GM23338 (cell line): ENCODE results near the gene PPP1R16B. TPM values are rescaled to one million over a fixed set of nuclear protein-coding genes. Genes with fewer than 3 reads are reported as not detected.
A peak's percentile ranks its signal among the peaks of the same experiment; 100 is the strongest.

Experiments
- ATAC-seq: fragments of 200-7000 bp; cut with Tn5 transposase; 3 replicates; pipeline ENCODE4 v1.9.1; 2020
- DNase-seq: peaks from one replicate; pipeline ENCODE4 v3.0.0-alpha.2; 2015; ENCODE audit warnings: low spot score
- H2AFZ ChIP-seq: fragments of 200-600 bp; sonication (generic); 2 replicates; pipeline ENCODE4 v1.8.0; 2016; ENCODE audit warnings: antibody characterized with exemption, mild to moderate bottlenecking, moderate library complexity
- H3F3A ChIP-seq: fragments of 200-600 bp; sonication (generic); replicated peaks from 2 replicates; pipeline ENCODE4 v1.8.0; 2017; ENCODE audit warnings: antibody characterized with exemption, mixed run types, low read depth
- H3K27ac ChIP-seq: fragments of 200-600 bp; sonication (generic); 2 replicates; pipeline ENCODE4 v1.6.1; 2016; ENCODE audit warnings: low read depth
- H3K27me3 ChIP-seq: fragments of 200-600 bp; sonication (generic); 2 replicates; pipeline ENCODE4 v1.8.0; 2016; ENCODE audit warnings: mild to moderate bottlenecking, mixed run types, moderate library complexity; ENCODE audit not compliant: insufficient read depth
- H3K36me3 ChIP-seq: fragments of 200-600 bp; sonication (generic); 2 replicates; pipeline ENCODE4 v1.8.0; 2016; ENCODE audit warnings: mild to moderate bottlenecking; ENCODE audit not compliant: insufficient read depth
- H3K4me1 ChIP-seq: fragments of 200-600 bp; sonication (generic); 2 replicates; pipeline ENCODE4 v1.8.0; 2016; ENCODE audit warnings: mild to moderate bottlenecking, moderate library complexity; ENCODE audit not compliant: insufficient read depth
- H3K4me2 ChIP-seq: fragments of 200-600 bp; sonication (generic); 2 replicates; pipeline ENCODE4 v1.7.1; 2017; ENCODE audit warnings: mixed run types
- H3K4me3 ChIP-seq: fragments of 200-600 bp; sonication (generic); 2 replicates; pipeline ENCODE4 v1.6.1; 2016; ENCODE audit warnings: mixed run types
- H3K79me2 ChIP-seq: fragments of 200-600 bp; sonication (generic); replicated peaks from 2 replicates; pipeline ENCODE4 v1.8.0; 2017; ENCODE audit warnings: mild to moderate bottlenecking; ENCODE audit not compliant: insufficient read depth
- H3K9me2 ChIP-seq: fragments of 200-600 bp; sonication (generic); 2 replicates; pipeline ENCODE4 v1.8.0; 2017; ENCODE audit not compliant: insufficient read depth
- H4K20me1 ChIP-seq: fragments of 200-600 bp; sonication (generic); replicated peaks from 2 replicates; pipeline ENCODE4 v1.8.0; 2017; ENCODE audit warnings: mild to moderate bottlenecking; ENCODE audit not compliant: insufficient read depth
- H3K27ac Mint-ChIP-seq: 2 replicates; pipeline ENCODE4 v1.8.0; 2020; ENCODE audit warnings: inconsistent platforms, mild to moderate bottlenecking, moderate library complexity, mixed read lengths
- H3K27me3 Mint-ChIP-seq: 3 replicates; pipeline ENCODE4 v1.8.0; 2022; ENCODE audit warnings: low read depth, mild to moderate bottlenecking, moderate library complexity, mixed read lengths, inconsistent platforms; ENCODE audit not compliant: insufficient read depth, poor library complexity
- H3K36me3 Mint-ChIP-seq: 3 replicates; pipeline ENCODE4 v1.8.0; 2021; ENCODE audit warnings: low read depth, mild to moderate bottlenecking, inconsistent platforms, moderate library complexity, mixed read lengths
- H3K4me1 Mint-ChIP-seq: 3 replicates; pipeline ENCODE4 v1.8.0; 2020; ENCODE audit warnings: mild to moderate bottlenecking, inconsistent platforms, mixed read lengths
- H3K4me3 Mint-ChIP-seq: 3 replicates; pipeline ENCODE4 v1.8.0; 2021; ENCODE audit warnings: moderate library complexity, mild to moderate bottlenecking, inconsistent platforms, mixed read lengths
- H3K9me3 Mint-ChIP-seq: 3 replicates; pipeline ENCODE4 v1.8.0; 2020; ENCODE audit warnings: moderate library complexity, mild to moderate bottlenecking, inconsistent platforms, mixed read lengths
- CREB1 ChIP-seq: fragments of 250-450 bp; sonication (Bioruptor Pico); IDR thresholded peaks from 2 replicates; pipeline ENCODE4 v1.5.0; 2020; ENCODE audit warnings: low read depth, mild to moderate bottlenecking, moderate library complexity
- EZH2 ChIP-seq: fragments of 200-600 bp; sonication (generic); IDR thresholded peaks from one replicate; pipeline ENCODE4 v1.8.0; 2017; ENCODE audit warnings: antibody characterized with exemption, mild to moderate bottlenecking, low read depth; ENCODE audit not compliant: unreplicated experiment
- EZH2phosphoT487 ChIP-seq: fragments of 200-600 bp; sonication (generic); IDR thresholded peaks from one replicate; pipeline ENCODE4 v1.8.1; 2018; ENCODE audit warnings: antibody characterized with exemption; ENCODE audit not compliant: unreplicated experiment
- JUNB ChIP-seq: IDR thresholded peaks from one replicate; pipeline ENCODE4 v1.6.1; 2016; ENCODE audit warnings: antibody characterized with exemption; ENCODE audit not compliant: unreplicated experiment
- NANOG ChIP-seq: IDR thresholded peaks from 2 replicates; pipeline ENCODE4 v1.6.1; 2016; ENCODE audit warnings: antibody characterized with exemption, borderline replicate concordance
- POLR2AphosphoS5 ChIP-seq: IDR thresholded peaks from 2 replicates; pipeline ENCODE4 v1.6.1; 2016; ENCODE audit warnings: antibody characterized with exemption, low read depth
- STAT1 ChIP-seq: IDR thresholded peaks from one replicate; pipeline ENCODE4 v1.6.1; 2016; ENCODE audit warnings: antibody characterized with exemption; ENCODE audit not compliant: unreplicated experiment
- ZNF114 ChIP-seq: fragments of 250-450 bp; sonication (Bioruptor Pico); IDR thresholded peaks from 2 replicates; pipeline ENCODE4 v1.5.0; 2020; ENCODE audit warnings: mild to moderate bottlenecking, moderate library complexity
- ZNF331 ChIP-seq: fragments of 250-450 bp; sonication (Bioruptor Pico); IDR thresholded peaks from 2 replicates; pipeline ENCODE4 v1.5.0; 2020; ENCODE audit warnings: low read depth, mild to moderate bottlenecking, moderate library complexity
- ZNF462 ChIP-seq: fragments of 250-450 bp; sonication (Bioruptor Pico); IDR thresholded peaks from 2 replicates; pipeline ENCODE4 v1.5.0; 2020; ENCODE audit warnings: mild to moderate bottlenecking, moderate library complexity
- polyA plus RNA-seq: library from polyadenylated mRNA; unstranded; fragments of >200 nt; fragmentation: Nextera tagmentation; extraction: Ambion mirVana; gene quantifications from 2 replicates; pipeline ENCODE4 v1.2.1, GENCODE V29; 2016
- total RNA-seq: library from RNA; depleted of rRNA; stranded (reverse); fragments of >200 nt; shearing (Covaris generic); gene quantifications from 2 replicates; pipeline ENCODE4 v1.2.3, GENCODE V29; 2014
- TF ChIP-seq, protein P1 (sequence below), 2 experiments: fragments of 200-600 bp in 1 of 2; sonication (generic) in 1 of 2; conservative IDR thresholded peaks; 2 replicates each; pipeline versions ENCODE4 v1.5.1 to v1.6.1; 2016 to 2017; ENCODE audit warnings: antibody characterized with exemption in 2 of 2, low read depth in 2 of 2, mild to moderate bottlenecking in 2 of 2, moderate library complexity in 1 of 2
- TF ChIP-seq, protein P2 (sequence below): IDR thresholded peaks from one replicate; pipeline ENCODE4 v1.6.1; 2018; ENCODE audit warnings: antibody characterized with exemption; ENCODE audit not compliant: unreplicated experiment
- TF ChIP-seq, protein P3 (sequence below): IDR thresholded peaks from 2 replicates; pipeline ENCODE4 v1.6.1; 2016; ENCODE audit warnings: antibody characterized with exemption

PPP1R16B gene
- total and polyA plus RNA-seq, 2 experiments from 2014 or later: 1.6 to 11.5 TPM

- H3K27me3 ChIP-seq: no peaks in the 10 kb centered on the region
- peaks cover 19% of the 10 kb centered on the region for H3K36me3 Mint-ChIP-seq
- H2AFZ ChIP-seq: no peak overlapping the region
- H3K4me3 ChIP-seq: peak overlapping the region; percentile 94
- H3K4me1 ChIP-seq: peaks cover 24% of the 10 kb centered on the region
- no peaks in the 10 kb centered on the region; the same call in 1 of the 2 replicates for H3K36me3 ChIP-seq
- TF ChIP-seq, protein P1, sequence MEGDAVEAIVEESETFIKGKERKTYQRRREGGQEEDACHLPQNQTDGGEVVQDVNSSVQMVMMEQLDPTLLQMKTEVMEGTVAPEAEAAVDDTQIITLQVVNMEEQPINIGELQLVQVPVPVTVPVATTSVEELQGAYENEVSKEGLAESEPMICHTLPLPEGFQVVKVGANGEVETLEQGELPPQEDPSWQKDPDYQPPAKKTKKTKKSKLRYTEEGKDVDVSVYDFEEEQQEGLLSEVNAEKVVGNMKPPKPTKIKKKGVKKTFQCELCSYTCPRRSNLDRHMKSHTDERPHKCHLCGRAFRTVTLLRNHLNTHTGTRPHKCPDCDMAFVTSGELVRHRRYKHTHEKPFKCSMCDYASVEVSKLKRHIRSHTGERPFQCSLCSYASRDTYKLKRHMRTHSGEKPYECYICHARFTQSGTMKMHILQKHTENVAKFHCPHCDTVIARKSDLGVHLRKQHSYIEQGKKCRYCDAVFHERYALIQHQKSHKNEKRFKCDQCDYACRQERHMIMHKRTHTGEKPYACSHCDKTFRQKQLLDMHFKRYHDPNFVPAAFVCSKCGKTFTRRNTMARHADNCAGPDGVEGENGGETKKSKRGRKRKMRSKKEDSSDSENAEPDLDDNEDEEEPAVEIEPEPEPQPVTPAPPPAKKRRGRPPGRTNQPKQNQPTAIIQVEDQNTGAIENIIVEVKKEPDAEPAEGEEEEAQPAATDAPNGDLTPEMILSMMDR (conservative IDR thresholded peaks at IDR 0.05; ENCODE audit: low read depth in 2 of 2): no peak
- TF ChIP-seq, protein P2, sequence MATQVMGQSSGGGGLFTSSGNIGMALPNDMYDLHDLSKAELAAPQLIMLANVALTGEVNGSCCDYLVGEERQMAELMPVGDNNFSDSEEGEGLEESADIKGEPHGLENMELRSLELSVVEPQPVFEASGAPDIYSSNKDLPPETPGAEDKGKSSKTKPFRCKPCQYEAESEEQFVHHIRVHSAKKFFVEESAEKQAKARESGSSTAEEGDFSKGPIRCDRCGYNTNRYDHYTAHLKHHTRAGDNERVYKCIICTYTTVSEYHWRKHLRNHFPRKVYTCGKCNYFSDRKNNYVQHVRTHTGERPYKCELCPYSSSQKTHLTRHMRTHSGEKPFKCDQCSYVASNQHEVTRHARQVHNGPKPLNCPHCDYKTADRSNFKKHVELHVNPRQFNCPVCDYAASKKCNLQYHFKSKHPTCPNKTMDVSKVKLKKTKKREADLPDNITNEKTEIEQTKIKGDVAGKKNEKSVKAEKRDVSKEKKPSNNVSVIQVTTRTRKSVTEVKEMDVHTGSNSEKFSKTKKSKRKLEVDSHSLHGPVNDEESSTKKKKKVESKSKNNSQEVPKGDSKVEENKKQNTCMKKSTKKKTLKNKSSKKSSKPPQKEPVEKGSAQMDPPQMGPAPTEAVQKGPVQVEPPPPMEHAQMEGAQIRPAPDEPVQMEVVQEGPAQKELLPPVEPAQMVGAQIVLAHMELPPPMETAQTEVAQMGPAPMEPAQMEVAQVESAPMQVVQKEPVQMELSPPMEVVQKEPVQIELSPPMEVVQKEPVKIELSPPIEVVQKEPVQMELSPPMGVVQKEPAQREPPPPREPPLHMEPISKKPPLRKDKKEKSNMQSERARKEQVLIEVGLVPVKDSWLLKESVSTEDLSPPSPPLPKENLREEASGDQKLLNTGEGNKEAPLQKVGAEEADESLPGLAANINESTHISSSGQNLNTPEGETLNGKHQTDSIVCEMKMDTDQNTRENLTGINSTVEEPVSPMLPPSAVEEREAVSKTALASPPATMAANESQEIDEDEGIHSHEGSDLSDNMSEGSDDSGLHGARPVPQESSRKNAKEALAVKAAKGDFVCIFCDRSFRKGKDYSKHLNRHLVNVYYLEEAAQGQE: no peak
- TF ChIP-seq CREB1 (CRISPR knock-in tag) (no peak), ZNF462 (CRISPR knock-in tag) (no peak), NANOG (no peak), POLR2AphosphoS5 (no peak), ZNF331 (CRISPR knock-in tag) (no peak), STAT1 (no peak), JUNB (no peak), ZNF114 (CRISPR knock-in tag) (no peak), EZH2phosphoT487 (no peak), EZH2 (no peak)
- TF ChIP-seq, protein P3, sequence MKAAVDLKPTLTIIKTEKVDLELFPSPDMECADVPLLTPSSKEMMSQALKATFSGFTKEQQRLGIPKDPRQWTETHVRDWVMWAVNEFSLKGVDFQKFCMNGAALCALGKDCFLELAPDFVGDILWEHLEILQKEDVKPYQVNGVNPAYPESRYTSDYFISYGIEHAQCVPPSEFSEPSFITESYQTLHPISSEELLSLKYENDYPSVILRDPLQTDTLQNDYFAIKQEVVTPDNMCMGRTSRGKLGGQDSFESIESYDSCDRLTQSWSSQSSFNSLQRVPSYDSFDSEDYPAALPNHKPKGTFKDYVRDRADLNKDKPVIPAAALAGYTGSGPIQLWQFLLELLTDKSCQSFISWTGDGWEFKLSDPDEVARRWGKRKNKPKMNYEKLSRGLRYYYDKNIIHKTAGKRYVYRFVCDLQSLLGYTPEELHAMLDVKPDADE: no peak
- H3K79me2 ChIP-seq: peaks cover 65% of the 10 kb centered on the region
- peak overlapping the region; percentile 99 for H3K4me2 ChIP-seq
- H3K27me3 Mint-ChIP-seq: peaks cover 10% of the 10 kb centered on the region
- ATAC-seq (no peak), DNase-seq (no peak)
- peaks cover 28% of the 10 kb centered on the region for H3K4me1 Mint-ChIP-seq
- no peaks in the 10 kb centered on the region for H3K9me3 Mint-ChIP-seq
- H3K4me3 Mint-ChIP-seq: peak overlapping the region; percentile 90
- peak overlapping the region; percentile 56; the same call in 1 of the 2 replicates for H3K27ac Mint-ChIP-seq
- H4K20me1 ChIP-seq: peaks cover 54% of the 10 kb centered on the region
- H3F3A ChIP-seq: no peaks in the 10 kb centered on the region
- no peaks in the 10 kb centered on the region for H3K9me2 ChIP-seq
- no peak overlapping the region for H3K27ac ChIP-seq
Measured at GRCh38 chr20:38927902-38928578, 122.5 kb downstream of the PPP1R16B start.
